Lung (tissue), 16 donors: Measurements from ENCODE around the gene SHF. TPM values are rescaled to one million over a fixed set of nuclear protein-coding genes. Genes with fewer than 3 reads are reported as not detected.
"Not testable (repeated sequence)": the region's sequence is repeated elsewhere in the genome, so short reads cannot be mapped to it uniquely, and the experiment has no call there.

ENCODE experiments used
- ATAC-seq: fragments of 200-7000 bp; cut with Tn5 transposase; one replicate; pipeline ENCODE4 v1.9.1; 2020; ENCODE audit warnings: moderate number of reproducible peaks; ENCODE audit not compliant: insufficient read depth, low FRiP score
- DNase-seq, 3 donors: peaks; one replicate each; pipeline ENCODE4 v3.0.0-alpha.2; 2013 to 2017
- H3K27ac ChIP-seq, 2 donors: one replicate each; pipeline ENCODE4 v1.5.1; 2013; ENCODE audit warnings: mild to moderate bottlenecking in 2 of 2, moderate library complexity in 2 of 2, control low read depth in 1 of 2, inconsistent platforms in 1 of 2, low read depth in 1 of 2, low read length in 1 of 2
- H3K27me3 ChIP-seq, 3 donors: one replicate each; pipeline ENCODE4 v1.5.1; 2013; ENCODE audit warnings: low read length in 2 of 3; ENCODE audit not compliant: control insufficient read depth in 3 of 3, insufficient read depth in 3 of 3
- H3K36me3 ChIP-seq, 4 donors: one replicate each; pipeline ENCODE4 v1.5.1; 2013; ENCODE audit warnings: low read length in 4 of 4, mild to moderate bottlenecking in 1 of 4, moderate library complexity in 1 of 4; ENCODE audit not compliant: control insufficient read depth in 4 of 4, insufficient read depth in 4 of 4
- H3K4me1 ChIP-seq, 5 donors: one replicate each; pipeline ENCODE4 v1.5.1; 2013; ENCODE audit warnings: low read length in 5 of 5, mild to moderate bottlenecking in 2 of 5, moderate library complexity in 1 of 5; ENCODE audit not compliant: control insufficient read depth in 5 of 5, insufficient read depth in 5 of 5
- H3K4me3 ChIP-seq: one replicate; pipeline ENCODE4 v1.5.1; 2013; ENCODE audit warnings: mild to moderate bottlenecking, control low read depth, moderate library complexity
- H3K9ac ChIP-seq, 2 donors: one replicate each; pipeline ENCODE4 v1.5.1; 2013; ENCODE audit warnings: low read length in 2 of 2, control low read depth in 1 of 2; ENCODE audit not compliant: insufficient read depth in 1 of 2
- H3K9me3 ChIP-seq, 4 donors: one replicate each; pipeline ENCODE4 v1.5.1; 2013; ENCODE audit warnings: low read length in 3 of 4, mild to moderate bottlenecking in 1 of 4, moderate library complexity in 1 of 4; ENCODE audit not compliant: control insufficient read depth in 4 of 4, insufficient read depth in 3 of 4
- WGBS, 2 donors: extraction: QIAGEN DNeasy Blood & Tissue Kit; methylation state at CpG; one replicate each; pipeline ENCODE4 v1.1.7; 2013; 5-methylcytosine and 5-hydroxymethylcytosine counted together
- long read RNA-seq, 5 donors: transcript quantifications; one replicate each; lab custom pipeline, GENCODE V29; 2026
- polyA plus RNA-seq, 2 donors: library from polyadenylated mRNA; stranded (reverse); fragments of 200-250 nt; gene quantifications; one replicate each; pipeline ENCODE4 v1.2.1, GENCODE V29; 2013
- total RNA-seq, 2 donors: library from RNA; depleted of rRNA in 1 of 2; stranded (reverse); fragments of >200 nt in 1 of 2; gene quantifications; one replicate each; pipeline ENCODE4 v1.2.1, GENCODE V29; 2014 to 2021
- TF ChIP-seq, protein P1 (sequence below): IDR thresholded peaks from 2 replicates; pipeline ENCODE4 v1.5.1; 2012; ENCODE audit warnings: mild to moderate bottlenecking; ENCODE audit errors: control extremely low read depth, extremely low read depth
- donor health status: control.
- donor health status: control.
- donor health status: Bipolar disorder and iron deficiency.
- donor health status: healthy.
- donor health status: DM: yes; HTN: yes; CAD: no.

Gene SHF, protein sequence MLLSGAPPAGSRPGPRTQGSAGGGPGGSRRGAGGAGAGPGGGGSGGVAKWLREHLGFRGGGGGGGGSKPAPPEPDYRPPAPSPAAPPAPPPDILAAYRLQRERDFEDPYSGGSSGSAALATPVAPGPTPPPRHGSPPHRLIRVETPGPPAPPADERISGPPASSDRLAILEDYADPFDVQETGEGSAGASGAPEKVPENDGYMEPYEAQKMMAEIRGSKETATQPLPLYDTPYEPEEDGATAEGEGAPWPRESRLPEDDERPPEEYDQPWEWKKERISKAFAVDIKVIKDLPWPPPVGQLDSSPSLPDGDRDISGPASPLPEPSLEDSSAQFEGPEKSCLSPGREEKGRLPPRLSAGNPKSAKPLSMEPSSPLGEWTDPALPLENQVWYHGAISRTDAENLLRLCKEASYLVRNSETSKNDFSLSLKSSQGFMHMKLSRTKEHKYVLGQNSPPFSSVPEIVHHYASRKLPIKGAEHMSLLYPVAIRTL
- total RNA-seq (10 to 100 TPM in 1 of 2 donors, 1 to 10 TPM in 1; 4.6 to 15.9 TPM), polyA plus RNA-seq (1 to 10 TPM; 1.9 to 3.4 TPM)
- long read RNA-seq, donor 1, partial matches to known transcripts, result 5 of 10 reads
- long read RNA-seq, donor 1, other reads (novel, unspliced or antisense), result 0 of 10 reads
- long read RNA-seq, donor 2, partial matches to known transcripts, result 0 of 4 reads
- long read RNA-seq, donor 2, other reads (novel, unspliced or antisense), result 0 of 4 reads
- long read RNA-seq, donor 3, partial matches to known transcripts, result 0 of 5 reads
- long read RNA-seq, donor 3, other reads (novel, unspliced or antisense), result 5 of 5 reads
- long read RNA-seq, donor 4, partial matches to known transcripts, result 0 of 1 reads
- long read RNA-seq, donor 4, other reads (novel, unspliced or antisense), result 0 of 1 reads
- long read RNA-seq, donor 5, transcript SHF-208 (4 exons, 1,731 nt), result major isoform, 7 of 8 reads
- long read RNA-seq, donor 5, partial matches to known transcripts, result 0 of 8 reads
- long read RNA-seq, donor 5, other reads (novel, unspliced or antisense), result 0 of 8 reads

- TF ChIP-seq, protein P1, sequence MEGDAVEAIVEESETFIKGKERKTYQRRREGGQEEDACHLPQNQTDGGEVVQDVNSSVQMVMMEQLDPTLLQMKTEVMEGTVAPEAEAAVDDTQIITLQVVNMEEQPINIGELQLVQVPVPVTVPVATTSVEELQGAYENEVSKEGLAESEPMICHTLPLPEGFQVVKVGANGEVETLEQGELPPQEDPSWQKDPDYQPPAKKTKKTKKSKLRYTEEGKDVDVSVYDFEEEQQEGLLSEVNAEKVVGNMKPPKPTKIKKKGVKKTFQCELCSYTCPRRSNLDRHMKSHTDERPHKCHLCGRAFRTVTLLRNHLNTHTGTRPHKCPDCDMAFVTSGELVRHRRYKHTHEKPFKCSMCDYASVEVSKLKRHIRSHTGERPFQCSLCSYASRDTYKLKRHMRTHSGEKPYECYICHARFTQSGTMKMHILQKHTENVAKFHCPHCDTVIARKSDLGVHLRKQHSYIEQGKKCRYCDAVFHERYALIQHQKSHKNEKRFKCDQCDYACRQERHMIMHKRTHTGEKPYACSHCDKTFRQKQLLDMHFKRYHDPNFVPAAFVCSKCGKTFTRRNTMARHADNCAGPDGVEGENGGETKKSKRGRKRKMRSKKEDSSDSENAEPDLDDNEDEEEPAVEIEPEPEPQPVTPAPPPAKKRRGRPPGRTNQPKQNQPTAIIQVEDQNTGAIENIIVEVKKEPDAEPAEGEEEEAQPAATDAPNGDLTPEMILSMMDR, result no peak
- H3K4me1 ChIP-seq, result peaks cover 3 to 40% (median 10%) of the 10 kb centered on the region in 5 donors
- peak within 1 kb of the TSS in 1 of 2 donors; percentile 50 for H3K27ac ChIP-seq
- peak; percentile 80 to 92 (median 87) for DNase-seq
- H3K27me3 ChIP-seq, result no peaks in the 10 kb centered on the region
- peak; percentile 21 for ATAC-seq
- H3K4me3 ChIP-seq, result peak within 1 kb of the TSS; percentile 56
- no peaks in the 10 kb centered on the region for H3K36me3 ChIP-seq
- WGBS, 2 donors, result 1% methylated on average over 35 to 51 of the region's 57 CpGs
- peak within 1 kb of the TSS in 1 of 2 donors; percentile 81 for H3K9ac ChIP-seq
- no peaks in the 10 kb centered on the region for H3K9me3 ChIP-seq
Observed at GRCh38 chr15:45187894-45188830, at the start of gene SHF. TSS of gene SHF (minus strand) at chr15:45187966. CDS start at chr15:45187951, 15 bp downstream.

DNA sequence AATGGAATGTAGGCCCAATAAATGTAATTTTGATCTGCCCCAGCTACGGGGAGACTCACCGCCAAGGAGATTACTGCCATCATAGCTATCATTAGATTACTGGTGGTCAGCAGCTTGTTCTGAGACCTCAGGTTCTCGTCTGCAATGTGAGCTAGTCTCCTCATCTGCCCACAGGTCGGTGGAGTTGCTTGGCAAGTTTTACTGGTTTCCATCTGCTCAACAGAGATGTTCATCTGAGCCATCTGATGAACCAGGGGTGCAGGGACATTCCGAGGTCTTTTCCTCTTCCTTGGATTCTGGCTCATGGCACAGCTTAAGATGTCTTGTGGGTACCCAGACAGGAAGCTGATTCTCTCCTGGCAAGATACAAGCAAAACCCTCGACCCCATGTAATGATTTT lies 49.0 kb upstream of the SHF start:
- not testable (repeated sequence) for H3K36me3 ChIP-seq, DNase-seq, ATAC-seq, H3K4me1 ChIP-seq, H3K9ac ChIP-seq, H3K27ac ChIP-seq, H3K27me3 ChIP-seq, H3K4me3 ChIP-seq
- peaks cover 0 to 21% (median 14%) of the 10 kb centered on the region in 4 donors for H3K9me3 ChIP-seq
- WGBS, 2 donors, result 63 to 64% methylated on average over 6 of the region's 6 CpGs

DNA sequence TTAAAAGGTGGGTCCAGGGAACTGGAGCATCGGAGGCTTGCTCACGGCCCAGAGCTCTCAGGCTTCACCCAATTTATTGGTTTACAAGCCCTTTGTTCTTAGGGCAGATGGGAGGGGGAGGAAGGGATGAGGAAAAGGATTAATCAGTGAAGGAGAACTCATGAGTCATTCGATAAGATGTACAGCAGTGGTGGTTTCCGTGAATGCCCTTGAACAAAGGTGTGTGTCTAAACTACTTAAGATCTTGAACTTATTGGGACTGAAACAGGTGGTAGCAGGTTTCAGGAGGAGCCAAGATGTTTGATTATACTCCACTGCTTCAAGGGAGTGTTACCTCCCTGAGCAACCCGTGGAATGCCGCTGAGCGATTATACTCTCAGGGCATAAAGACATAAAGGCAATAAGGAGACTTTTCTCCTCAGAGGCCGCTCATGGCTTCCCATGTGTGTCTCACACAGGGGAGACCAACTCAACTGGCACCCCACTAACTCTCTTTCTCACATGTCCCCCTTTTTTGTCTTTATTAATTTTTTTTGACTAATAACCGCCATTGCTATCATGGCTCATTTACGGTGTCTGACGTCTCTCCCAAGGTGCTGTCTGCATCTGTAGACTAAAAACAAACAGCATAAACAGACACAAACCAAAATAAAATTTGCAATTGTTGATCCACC lies 46.9 kb upstream of the SHF start:
- ATAC-seq, result no peak

More for the DNA sequence above, 46.9 kb upstream of the SHF start:
- Histone ChIP-seq H3K27me3 (no peaks in the 10 kb centered on the region), H3K36me3 (no peaks in the 10 kb centered on the region), H3K4me3 (no peak overlapping the region), H3K27ac (no peak overlapping the region), H3K4me1 (no peaks in the 10 kb centered on the region), H3K9me3 (peaks cover 0 to 10% (median 3%) of the 10 kb centered on the region in 4 donors), H3K9ac (no peak overlapping the region)
- TF ChIP-seq, protein P1, result no peak
- 74 to 75% methylated on average over 10 to 11 of the region's 11 CpGs for WGBS, 2 donors
- no peak for DNase-seq
